ENCODE measurements around the gene SCAI.
"Not testable (repeated sequence)": the region's sequence is repeated elsewhere in the genome, so short reads cannot be mapped to it uniquely, and the experiment has no call there.

The SCAI gene

DNA sequence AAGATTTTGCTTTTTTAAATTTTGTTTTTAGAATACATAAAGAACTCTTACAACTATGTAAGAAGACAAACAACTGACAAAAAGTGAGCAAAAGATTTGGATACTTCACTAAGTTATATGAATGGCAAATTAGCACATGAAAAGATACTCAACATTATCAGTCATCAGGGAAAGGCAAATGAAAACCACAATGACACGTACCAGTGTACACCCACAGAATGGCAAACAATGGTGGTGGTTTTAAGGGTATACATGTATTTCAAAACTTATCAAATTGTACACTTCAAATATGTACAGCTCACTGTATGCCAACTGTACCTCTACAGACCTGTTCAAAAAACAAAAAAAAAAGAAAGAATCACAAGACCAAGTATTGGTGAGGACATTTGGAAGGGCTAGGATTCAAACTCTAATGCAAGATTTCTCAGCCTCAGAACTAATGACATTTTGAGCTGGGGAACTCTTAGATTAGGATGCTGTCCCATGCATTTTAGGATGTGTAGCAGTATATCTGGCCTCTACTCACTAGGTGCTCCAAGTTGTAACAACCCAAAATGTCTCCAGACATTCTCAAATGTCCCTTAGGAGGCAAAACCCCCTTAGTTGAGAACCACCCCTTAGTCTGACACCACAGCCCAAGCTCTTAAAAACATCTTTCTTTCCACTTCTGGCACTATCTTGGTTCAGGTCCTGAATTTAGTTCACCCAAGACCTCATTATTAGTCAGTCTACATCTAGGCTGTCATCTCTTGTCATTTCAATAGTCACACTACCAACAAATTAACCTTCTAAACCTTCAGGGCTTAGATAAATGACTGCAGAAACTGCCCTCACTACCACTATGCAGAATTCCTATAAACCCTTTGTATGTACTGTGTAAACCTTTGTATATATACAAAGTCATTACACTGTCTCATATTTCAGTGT, 9.7 kb downstream of the SCAI start:
- H3K36me3 Mint-ChIP-seq: peaks cover 17% of the 10 kb centered on the region
- H3K27ac Mint-ChIP-seq: no peak overlapping the region
- no peak for ATAC-seq
- H3K4me3 Mint-ChIP-seq: no peak overlapping the region
- no peaks in the 10 kb centered on the region for H3K4me1 Mint-ChIP-seq
- peaks cover 6% of the 10 kb centered on the region for H3K9me3 Mint-ChIP-seq
- no peaks in the 10 kb centered on the region for H3K27me3 Mint-ChIP-seq

DNA sequence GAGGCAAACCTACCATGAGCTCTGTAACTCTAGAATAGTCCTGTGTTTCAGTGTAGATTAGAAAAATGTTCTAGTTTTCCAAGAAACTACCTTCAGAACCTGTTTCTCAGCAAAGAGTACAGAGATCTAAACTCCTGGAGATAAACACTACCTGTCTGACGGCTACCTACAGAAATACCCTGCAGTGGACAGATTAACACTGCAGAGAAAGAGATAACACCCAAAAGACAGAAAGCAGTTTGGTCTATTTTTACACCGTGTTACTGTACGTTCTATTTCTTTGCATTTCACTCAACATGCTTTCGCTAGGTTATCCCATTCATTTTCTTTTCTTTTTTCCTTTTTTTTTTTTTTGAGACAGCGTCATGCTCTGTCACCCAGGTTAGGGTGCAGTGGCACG, 11.6 kb downstream of the SCAI start:
- H3K27me3 Mint-ChIP-seq: no peaks in the 10 kb centered on the region
- H3K4me1 Mint-ChIP-seq: peaks cover 3% of the 10 kb centered on the region
- no peak overlapping the region for H3K4me3 Mint-ChIP-seq
- peaks cover 17% of the 10 kb centered on the region for H3K36me3 Mint-ChIP-seq
- H3K9me3 Mint-ChIP-seq: peaks cover 6% of the 10 kb centered on the region
- H3K27ac Mint-ChIP-seq: no peak overlapping the region
- ATAC-seq: no peak

DNA sequence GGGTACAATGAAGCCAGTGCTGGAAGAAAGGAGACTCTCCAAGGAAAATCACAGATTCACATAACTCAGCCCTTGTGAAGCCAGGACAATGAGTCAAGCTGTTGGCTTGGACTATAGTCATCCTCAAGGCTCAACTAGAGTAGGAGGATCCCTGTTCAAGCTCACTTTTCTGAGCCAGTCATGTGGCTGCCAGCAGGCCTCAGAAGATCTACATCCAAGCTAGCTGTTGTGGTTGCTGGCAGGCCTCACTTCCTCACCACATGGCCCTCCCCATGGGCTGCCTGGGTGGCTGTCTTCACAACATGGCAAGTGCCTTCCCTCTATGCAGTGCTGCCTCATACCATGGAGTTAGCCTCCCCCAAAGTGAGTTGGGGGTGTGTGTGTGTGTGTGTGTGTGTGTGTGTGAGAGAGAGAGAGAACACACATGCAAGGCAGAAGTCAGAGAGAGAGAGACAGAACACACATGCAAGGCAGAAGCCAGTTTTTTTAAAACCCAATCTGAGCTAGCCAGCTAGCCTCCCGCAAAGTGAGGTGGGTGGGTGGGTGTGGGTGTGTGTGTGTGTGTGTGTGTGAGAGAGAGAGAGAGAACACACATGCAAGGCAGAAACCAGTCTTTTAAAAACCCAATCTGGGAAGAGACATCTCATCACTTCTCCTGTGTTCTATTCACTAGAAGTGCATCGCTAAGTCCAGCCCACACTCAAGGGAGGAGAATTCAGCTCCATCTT, 17.1 kb downstream of the SCAI start:
- Mint-ChIP-seq H3K9me3 (no peaks in the 10 kb centered on the region), H3K4me1 (peaks cover 20% of the 10 kb centered on the region)

DNA sequence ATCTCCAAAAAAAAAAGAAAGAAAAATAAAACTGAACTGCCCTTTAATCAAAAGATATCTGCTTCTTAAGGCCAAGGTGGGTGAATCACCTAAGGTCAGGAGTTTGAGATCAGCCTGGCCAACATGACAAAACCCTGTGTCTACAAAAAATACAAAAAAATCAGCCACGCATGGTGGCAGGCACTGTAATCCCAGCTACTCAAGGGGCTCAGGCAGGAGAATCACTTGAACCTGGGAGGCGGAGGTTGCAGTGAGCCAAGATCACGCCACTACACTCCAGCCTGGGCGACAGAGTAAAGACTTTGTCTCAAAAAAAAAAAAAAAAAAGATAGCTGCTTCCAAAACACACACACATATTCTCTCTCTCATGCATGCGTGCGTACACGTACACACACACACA, 17.8 kb downstream of the SCAI start:
- peak overlapping the region; percentile 85 for H3K27ac Mint-ChIP-seq
- no peaks in the 10 kb centered on the region for H3K9me3 Mint-ChIP-seq
- no peak for ATAC-seq
- H3K36me3 Mint-ChIP-seq: peaks cover 5% of the 10 kb centered on the region
- H3K4me3 Mint-ChIP-seq: no peak overlapping the region
- no peaks in the 10 kb centered on the region for H3K27me3 Mint-ChIP-seq
- H3K4me1 Mint-ChIP-seq: peaks cover 26% of the 10 kb centered on the region

More for the DNA sequence above, 17.1 kb downstream of the SCAI start:
- ATAC-seq: peak; percentile 99
- no peaks in the 10 kb centered on the region for H3K27me3 Mint-ChIP-seq
- H3K36me3 Mint-ChIP-seq: peaks cover 5% of the 10 kb centered on the region
- peak overlapping the region; percentile 85 for H3K27ac Mint-ChIP-seq
- H3K4me3 Mint-ChIP-seq: no peak overlapping the region

DNA sequence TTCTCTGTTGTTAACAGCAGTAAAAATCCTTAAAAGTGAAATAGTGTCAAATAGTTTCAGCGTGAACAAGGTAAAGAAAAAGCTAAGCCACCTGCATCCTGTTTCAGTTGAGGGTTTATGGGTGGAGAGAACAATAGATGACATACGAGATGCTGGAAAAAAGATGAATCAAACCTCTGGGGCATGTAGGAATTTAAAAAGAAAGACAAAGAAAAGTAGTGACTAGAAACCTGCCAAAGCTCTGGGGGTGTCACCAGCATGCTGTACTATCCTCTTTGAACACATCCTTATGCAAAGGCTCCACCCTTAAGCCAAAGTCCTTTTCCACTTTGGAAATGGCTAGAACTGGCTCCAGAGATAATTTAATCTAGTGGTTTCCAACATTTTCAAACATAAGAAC, 22.2 kb downstream of the SCAI start:
- H3K36me3 Mint-ChIP-seq: peaks cover 11% of the 10 kb centered on the region
- H3K9me3 Mint-ChIP-seq: no peaks in the 10 kb centered on the region
- H3K4me3 Mint-ChIP-seq: no peak overlapping the region
- H3K27ac Mint-ChIP-seq: no peak overlapping the region
- H3K27me3 Mint-ChIP-seq: no peaks in the 10 kb centered on the region
- H3K4me1 Mint-ChIP-seq: peaks cover 18% of the 10 kb centered on the region
- no peak for ATAC-seq

DNA sequence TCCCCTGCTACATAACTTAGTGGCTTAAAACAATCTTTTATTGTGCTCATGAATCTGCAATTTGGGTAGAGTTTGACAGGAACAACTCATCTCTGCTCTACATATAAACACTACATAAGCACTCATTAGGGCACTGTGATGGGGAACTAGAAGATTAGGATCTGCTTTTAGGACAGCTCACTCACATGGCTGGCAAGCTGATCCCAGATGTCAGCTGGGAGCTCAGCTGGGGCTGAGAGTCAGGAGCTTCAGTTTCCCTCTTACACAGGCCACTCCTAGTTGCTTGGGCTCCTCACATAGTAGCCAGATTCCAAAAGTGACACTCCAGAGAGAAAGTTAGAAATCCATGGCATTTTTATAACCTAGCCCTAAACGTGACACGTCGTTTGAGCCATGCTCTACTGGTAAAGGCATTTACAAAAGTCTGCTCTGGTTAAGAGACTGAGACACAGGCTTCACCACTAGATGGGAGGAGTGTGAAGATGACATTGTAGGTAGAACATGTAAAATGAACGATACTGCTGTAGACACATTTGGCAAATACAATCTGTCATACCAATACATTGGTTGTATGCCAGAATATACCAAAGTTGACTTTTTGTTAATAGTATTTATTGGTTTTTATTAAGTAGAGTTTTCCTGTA, 23.6 kb downstream of the SCAI start:
- no peak for ATAC-seq
- no peak overlapping the region for H3K4me3 Mint-ChIP-seq

DNA sequence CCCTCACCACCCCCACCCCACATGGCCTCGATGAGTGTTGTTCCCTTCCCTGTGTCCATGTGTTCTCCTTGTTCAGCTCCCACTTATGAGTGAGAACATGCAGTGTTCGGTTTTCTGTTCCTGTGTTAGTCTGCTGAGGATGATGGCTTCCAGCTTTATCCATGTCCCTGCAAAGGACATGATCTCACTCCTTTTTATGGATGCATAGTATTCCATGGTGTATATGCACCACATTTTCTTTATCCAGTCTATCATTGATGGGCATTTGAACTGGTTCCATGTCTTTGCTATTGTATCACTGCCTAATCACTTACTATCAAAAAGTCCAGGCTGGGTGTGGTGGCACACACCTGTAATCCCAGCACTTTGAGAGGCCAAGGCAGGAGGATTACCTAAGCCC, 24.6 kb downstream of the SCAI start:
- not testable (repeated sequence) for H3K27me3 Mint-ChIP-seq, ATAC-seq, H3K4me3 Mint-ChIP-seq, H3K36me3 Mint-ChIP-seq, H3K9me3 Mint-ChIP-seq, H3K27ac Mint-ChIP-seq
- H3K4me1 Mint-ChIP-seq: peaks cover 12% of the 10 kb centered on the region

More for the DNA sequence above, 23.6 kb downstream of the SCAI start:
- H3K27me3 Mint-ChIP-seq: no peaks in the 10 kb centered on the region
- no peak overlapping the region for H3K27ac Mint-ChIP-seq
- no peaks in the 10 kb centered on the region for H3K9me3 Mint-ChIP-seq
- H3K4me1 Mint-ChIP-seq: peaks cover 12% of the 10 kb centered on the region
- H3K36me3 Mint-ChIP-seq: peaks cover 11% of the 10 kb centered on the region

DNA sequence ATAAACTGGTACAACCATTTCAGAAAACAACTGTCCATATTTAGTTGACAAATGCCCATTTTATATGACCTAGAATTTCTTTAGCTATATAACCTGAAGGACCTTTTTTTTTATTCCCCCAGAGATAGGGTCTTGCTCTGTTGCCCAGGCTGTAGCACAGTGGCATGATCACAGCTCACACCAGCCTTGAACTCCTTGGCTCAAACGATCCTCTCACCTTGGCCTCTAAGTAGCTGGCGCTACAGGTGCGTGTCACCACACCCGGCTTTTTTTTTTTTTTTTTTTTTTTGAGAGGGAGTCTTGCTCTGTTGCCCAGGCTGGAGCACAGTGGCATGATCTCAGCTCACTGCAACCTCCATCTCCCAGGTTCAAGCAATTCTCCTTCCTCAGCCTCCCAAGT, 28.8 kb downstream of the SCAI start:
- not testable (repeated sequence) for H3K4me1 Mint-ChIP-seq, H3K27ac Mint-ChIP-seq, H3K4me3 Mint-ChIP-seq, ATAC-seq, H3K9me3 Mint-ChIP-seq, H3K27me3 Mint-ChIP-seq
- peaks cover 27% of the 10 kb centered on the region for H3K36me3 Mint-ChIP-seq

DNA sequence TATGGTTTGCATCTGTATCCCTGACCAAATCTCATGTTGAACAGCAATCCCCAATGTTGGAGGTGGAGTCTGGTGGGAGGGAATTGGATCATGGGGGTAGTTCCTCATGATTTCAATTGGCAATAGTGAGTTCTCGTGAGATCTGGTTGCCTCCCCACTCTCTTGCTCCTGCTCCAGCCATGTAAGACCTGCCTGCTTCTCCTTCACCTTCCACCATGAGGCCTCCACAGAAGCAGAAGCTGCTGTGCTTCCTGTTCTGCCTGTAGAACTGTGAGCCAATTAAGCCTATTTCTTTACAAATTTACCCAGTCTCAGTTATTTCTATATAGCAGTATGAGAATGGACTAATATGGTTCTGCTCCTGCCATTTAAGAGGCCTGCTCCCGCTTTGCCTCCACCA, 32.9 kb downstream of the SCAI start:
- Mint-ChIP-seq H3K27me3 (no peaks in the 10 kb centered on the region), H3K27ac (no peak overlapping the region), H3K4me3 (no peak overlapping the region), H3K4me1 (no peaks in the 10 kb centered on the region), H3K36me3 (peaks cover 26% of the 10 kb centered on the region), H3K9me3 (peaks cover 9% of the 10 kb centered on the region)
- ATAC-seq: no peak

DNA sequence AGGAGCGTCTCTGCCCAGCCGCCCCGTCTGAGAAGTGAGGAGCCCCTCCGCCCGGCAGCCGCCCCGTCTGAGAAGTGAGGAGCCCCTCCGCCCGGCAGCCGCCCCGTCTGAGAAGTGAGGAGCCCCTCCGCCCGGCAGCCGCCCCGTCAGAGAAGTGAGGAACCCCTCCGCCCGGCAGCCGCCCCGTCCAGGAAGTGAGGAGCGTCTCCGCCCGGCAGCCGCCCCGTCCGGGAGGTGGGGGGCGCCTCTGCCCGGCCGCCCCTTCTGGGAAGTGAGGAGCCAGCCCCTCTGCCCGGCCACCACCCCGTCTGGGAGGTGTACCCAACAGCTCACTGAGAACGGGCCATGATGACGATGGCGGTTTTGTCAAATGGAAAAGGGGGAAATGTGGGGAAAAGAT, 34.8 kb downstream of the SCAI start:
- H3K27ac Mint-ChIP-seq, H3K4me3 Mint-ChIP-seq, ATAC-seq, H3K9me3 Mint-ChIP-seq, H3K4me1 Mint-ChIP-seq, H3K27me3 Mint-ChIP-seq: not testable (repeated sequence)
- peaks cover 26% of the 10 kb centered on the region for H3K36me3 Mint-ChIP-seq

DNA sequence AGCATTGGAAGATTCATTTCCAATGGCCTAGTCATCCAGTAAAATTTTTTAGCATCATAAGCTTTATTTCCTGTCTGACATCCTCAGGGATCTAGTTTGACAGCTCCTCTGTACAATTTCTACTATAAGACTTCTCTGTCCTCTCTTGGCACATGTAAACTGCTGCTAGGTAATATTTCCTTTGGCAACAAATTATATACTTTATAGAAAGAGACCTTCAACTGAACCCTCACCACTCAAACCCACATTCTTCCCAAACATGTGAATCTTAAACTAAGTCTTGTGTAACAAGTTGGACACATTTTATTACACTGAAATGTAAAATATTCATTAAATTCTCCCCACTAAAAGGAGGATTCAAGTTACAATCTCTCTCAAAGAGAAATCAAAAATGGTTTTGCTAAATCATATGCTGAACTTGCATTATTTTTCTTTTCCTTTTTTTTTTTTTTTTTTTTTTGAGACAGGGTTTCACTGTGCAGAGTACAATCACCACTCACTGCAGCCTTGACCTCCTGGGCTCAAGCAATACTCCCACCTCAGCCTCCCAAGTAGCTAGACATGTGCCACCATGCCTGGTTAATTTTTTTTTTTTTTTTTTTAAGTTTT, 36.9 kb downstream of the SCAI start:
- no peak for ATAC-seq
- Mint-ChIP-seq H3K4me1 (peaks cover 11% of the 10 kb centered on the region), H3K27me3 (no peaks in the 10 kb centered on the region), H3K9me3 (no peaks in the 10 kb centered on the region), H3K27ac (no peak overlapping the region), H3K36me3 (peaks cover 19% of the 10 kb centered on the region), H3K4me3 (no peak overlapping the region)

DNA sequence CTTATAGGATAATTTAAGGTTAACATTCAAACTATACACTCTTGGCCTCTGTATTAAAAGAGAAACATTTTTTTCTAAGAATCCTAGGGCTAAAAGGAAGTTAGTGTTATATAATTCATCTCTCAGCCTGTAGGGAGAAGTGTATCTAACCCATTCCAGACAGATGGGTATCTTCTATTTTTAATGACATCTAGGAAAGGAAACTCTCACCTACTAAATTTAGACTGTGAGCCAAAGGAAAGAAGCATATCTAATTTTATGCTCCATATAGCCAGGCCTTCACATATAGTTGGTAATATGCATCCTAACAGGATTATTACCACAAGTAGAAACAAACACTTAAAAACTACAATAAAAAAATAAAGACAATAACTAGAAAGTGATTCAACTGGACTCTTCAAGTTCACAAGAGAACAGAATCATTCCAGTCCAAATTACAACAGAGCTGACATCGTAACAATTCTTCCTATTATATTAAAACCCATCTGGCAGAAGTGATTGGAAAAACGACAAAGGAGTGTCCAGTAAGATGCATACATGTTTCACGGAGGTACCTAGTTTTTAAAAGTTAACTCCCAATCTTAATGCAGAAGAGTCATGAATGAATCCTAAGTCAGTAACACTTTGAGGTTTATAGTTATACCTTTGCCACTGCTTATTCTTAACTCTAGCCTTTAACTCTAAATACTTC, 39.4 kb downstream of the SCAI start:
- H3K36me3 Mint-ChIP-seq: peaks cover 26% of the 10 kb centered on the region
- no peaks in the 10 kb centered on the region for H3K27me3 Mint-ChIP-seq
- H3K4me1 Mint-ChIP-seq: peaks cover 11% of the 10 kb centered on the region
- no peak overlapping the region for H3K27ac Mint-ChIP-seq
- no peak for ATAC-seq
- H3K4me3 Mint-ChIP-seq: no peak overlapping the region
- no peaks in the 10 kb centered on the region for H3K9me3 Mint-ChIP-seq

DNA sequence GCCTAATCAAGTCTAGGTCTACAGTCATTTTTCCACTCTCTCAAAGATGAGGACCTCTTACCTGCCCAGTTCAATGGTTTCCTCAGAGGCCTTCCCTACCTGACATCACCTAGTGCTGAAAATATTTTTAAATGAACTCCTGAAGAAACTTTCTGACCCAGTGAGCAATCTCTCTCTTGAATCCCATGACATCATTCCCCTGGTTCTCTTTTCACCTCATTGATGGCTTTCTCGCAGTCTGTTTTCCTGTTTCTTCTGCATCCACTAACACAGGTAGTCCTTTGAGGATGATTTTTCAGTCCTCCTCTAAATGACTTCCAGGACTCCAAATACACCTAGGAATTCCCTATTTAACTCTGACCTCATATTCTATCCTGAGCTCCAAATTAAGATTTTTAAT, 40.3 kb downstream of the SCAI start:
- ATAC-seq: no peak
- H3K4me3 Mint-ChIP-seq: no peak overlapping the region
- no peaks in the 10 kb centered on the region for H3K9me3 Mint-ChIP-seq
- no peak overlapping the region for H3K27ac Mint-ChIP-seq
- no peaks in the 10 kb centered on the region for H3K27me3 Mint-ChIP-seq
- H3K4me1 Mint-ChIP-seq: peaks cover 11% of the 10 kb centered on the region
- H3K36me3 Mint-ChIP-seq: peaks cover 25% of the 10 kb centered on the region

DNA sequence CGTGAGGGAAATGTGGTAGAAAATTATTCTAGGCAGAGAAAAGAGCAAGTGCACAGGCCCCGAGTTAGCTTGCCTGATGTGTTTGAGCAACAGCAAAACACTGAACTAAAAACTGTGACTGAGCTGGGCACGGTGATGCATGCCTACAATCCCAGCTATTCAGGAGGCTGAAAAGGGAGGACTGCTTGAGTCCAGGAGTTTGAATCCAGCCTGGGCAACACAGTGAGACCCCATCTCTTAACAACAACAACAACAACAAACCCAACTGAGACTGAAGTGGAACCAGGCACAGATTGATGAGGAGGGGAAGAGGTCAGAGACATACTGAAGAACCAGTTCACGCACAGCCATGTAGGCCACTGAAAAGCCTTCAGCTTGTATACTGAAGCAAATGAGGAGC, 42.5 kb downstream of the SCAI start:
- peaks cover 11% of the 10 kb centered on the region for H3K4me1 Mint-ChIP-seq
- no peak for ATAC-seq
- no peak overlapping the region for H3K4me3 Mint-ChIP-seq
- H3K9me3 Mint-ChIP-seq: peaks cover 3% of the 10 kb centered on the region
- peaks cover 30% of the 10 kb centered on the region for H3K36me3 Mint-ChIP-seq
- no peak overlapping the region for H3K27ac Mint-ChIP-seq
- no peaks in the 10 kb centered on the region for H3K27me3 Mint-ChIP-seq

DNA sequence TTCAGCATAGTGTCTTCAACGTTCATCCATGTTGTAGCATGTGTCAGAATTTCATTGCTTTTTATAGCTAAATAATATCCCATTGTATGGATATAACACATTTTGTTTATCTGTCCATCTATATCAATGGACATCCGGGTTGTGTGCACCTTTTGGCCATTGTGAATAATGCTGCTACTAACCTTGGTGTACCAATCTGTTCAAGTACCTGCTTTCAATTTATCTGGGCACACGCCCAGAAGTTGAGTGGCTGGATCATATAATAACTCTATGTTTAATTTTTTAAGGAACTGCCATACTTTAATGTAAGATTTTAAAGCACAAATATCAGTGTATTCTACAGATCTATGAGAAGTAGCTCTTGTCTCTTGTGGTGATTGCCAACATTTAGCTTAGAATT, 43.5 kb downstream of the SCAI start:
- peaks cover 39% of the 10 kb centered on the region for H3K36me3 Mint-ChIP-seq
- H3K27me3 Mint-ChIP-seq: no peaks in the 10 kb centered on the region
- no peak overlapping the region for H3K27ac Mint-ChIP-seq
- H3K4me3 Mint-ChIP-seq: no peak overlapping the region
- H3K4me1 Mint-ChIP-seq: peaks cover 11% of the 10 kb centered on the region
- ATAC-seq: no peak
- peaks cover 3% of the 10 kb centered on the region for H3K9me3 Mint-ChIP-seq
